DMS153 treated with DMSO at 0.1 percent for 48 hours (cell line): ENCODE measurements around the gene WDR70.
"Not testable (repeated sequence)": the region's sequence is repeated elsewhere in the genome, so short reads cannot be mapped to it uniquely, and the experiment has no call there.

Experiments used
- DNase-seq: peaks from one replicate; lab custom pipeline; 2025; ENCODE audit not compliant: unreplicated experiment; lab: John Stamatoyannopoulos, UW

Gene WDR70

GRCh38 chr5:37511646-37512045, 132.5 kb downstream of the WDR70 start:
- no peak for DNase-seq

- no peak for DNase-seq
These were observed 135.8 kb downstream of the WDR70 start for GRCh38 chr5:37514946-37515345.

- DNase-seq, result no peak
These were observed 138.6 kb downstream of the WDR70 start for GRCh38 chr5:37517686-37518085.

- not testable (repeated sequence) for DNase-seq
These were observed 139.2 kb downstream of the WDR70 start for GRCh38 chr5:37518356-37518755.

- no peak for DNase-seq
These were observed 140.2 kb downstream of the WDR70 start for GRCh38 chr5:37519304-37519703.

- no peak for DNase-seq
These were observed 140.7 kb downstream of the WDR70 start for GRCh38 chr5:37519807-37520206.

GRCh38 chr5:37520811-37521210, 141.7 kb downstream of the WDR70 start:
- no peak for DNase-seq

GRCh38 chr5:37532976-37533740, 154.0 kb downstream of the WDR70 start:
- DNase-seq, result no peak

GRCh38 chr5:37533851-37534250, 154.7 kb downstream of the WDR70 start:
- no peak for DNase-seq

- DNase-seq, result no peak
These were observed 160.3 kb downstream of the WDR70 start for GRCh38 chr5:37539459-37539858.

GRCh38 chr5:37543216-37543615, 164.1 kb downstream of the WDR70 start:
- DNase-seq, result no peak

- no peak for DNase-seq
These were observed 170.3 kb downstream of the WDR70 start for GRCh38 chr5:37549411-37549810.

- DNase-seq, result no peak
These were observed 173.0 kb downstream of the WDR70 start for GRCh38 chr5:37552161-37552560.

GRCh38 chr5:37552770-37553719, 173.9 kb downstream of the WDR70 start:
- DNase-seq, result no peak

GRCh38 chr5:37553720-37554404, 174.7 kb downstream of the WDR70 start:
- no peak for DNase-seq

- no peak for DNase-seq
These were observed 175.3 kb downstream of the WDR70 start for GRCh38 chr5:37554405-37554739.

GRCh38 chr5:37554938-37555337, 175.8 kb downstream of the WDR70 start:
- no peak for DNase-seq

- no peak for DNase-seq
These were observed 178.7 kb downstream of the WDR70 start for GRCh38 chr5:37557734-37558293.

GRCh38 chr5:37565062-37565670, 186.0 kb downstream of the WDR70 start:
- no peak for DNase-seq

- DNase-seq, result no peak
These were observed 188.4 kb downstream of the WDR70 start for GRCh38 chr5:37567566-37567965.
